Stimulated activated CD8-positive, alpha-beta memory T cell treated with anti-CD3 and anti-CD28 coated beads, Interleukin-4, amount 100 ng/mL, for 24 hours (primary cell): ENCODE data around the gene JADE2.
"Not testable (repeated sequence)": the region's sequence is repeated elsewhere in the genome, so short reads cannot be mapped to it uniquely, and the experiment has no call there.

Source experiments
- DNase-seq: peaks from one replicate; pipeline ENCODE4 v3.0.0-alpha.2; 2020; ENCODE audit warnings: low read depth

Gene JADE2

GRCh38 chr5:134592141-134592746 lies 66.8 kb downstream of the JADE2 start:
- no peak for DNase-seq

DNA sequence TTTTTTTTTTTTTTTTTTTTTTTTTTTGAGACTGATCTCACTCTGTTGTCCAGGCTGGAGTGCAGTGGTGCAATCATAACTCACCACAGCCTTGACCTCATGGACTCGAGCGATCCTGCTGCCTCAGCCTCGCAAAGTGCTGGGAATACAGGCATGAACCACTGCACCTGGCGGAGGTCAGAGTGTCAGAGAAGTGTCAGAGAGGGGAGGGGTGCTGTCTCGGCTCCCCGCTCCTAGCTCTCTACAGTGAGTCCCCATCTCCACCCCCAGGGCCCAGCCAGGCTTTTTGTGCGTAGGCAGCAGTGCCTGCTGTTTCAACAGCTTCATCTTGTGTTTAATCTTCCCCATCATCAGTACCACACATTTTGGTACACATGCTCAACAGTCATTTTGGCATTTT lies 68.9 kb downstream of the JADE2 start:
- no peak for DNase-seq

DNA sequence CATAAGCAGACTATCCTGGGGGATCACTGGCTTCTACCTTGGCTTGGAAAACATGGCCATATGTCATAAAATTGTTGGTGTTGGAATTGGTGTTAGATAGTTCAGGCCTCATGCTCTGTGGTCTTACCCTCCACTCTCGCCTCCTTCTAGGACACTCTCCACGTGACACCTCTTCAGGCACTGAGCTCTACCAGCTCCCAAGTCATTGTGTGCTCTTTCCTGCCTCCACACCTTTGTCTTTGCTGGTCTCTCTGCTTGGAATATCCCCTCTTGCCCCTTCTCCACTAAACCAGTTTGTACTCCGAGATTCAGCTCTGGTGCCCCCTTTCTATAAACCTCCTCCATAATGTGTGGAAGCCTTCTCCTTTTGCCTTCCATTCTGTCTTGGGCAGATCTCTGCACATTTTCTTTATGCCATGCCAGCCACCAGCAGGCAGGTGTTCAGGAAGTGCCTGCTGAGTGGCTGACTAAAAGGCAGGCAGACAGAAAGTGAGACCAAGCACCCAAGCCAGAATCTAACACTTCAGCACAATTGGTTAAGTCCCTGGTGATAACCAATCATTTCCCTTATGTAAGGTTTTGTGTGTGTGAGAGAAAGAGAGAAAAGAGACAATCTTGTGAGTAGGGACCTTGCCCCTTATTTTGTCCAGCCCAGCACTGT lies 69.5 kb downstream of the JADE2 start:
- no peak for DNase-seq

DNA sequence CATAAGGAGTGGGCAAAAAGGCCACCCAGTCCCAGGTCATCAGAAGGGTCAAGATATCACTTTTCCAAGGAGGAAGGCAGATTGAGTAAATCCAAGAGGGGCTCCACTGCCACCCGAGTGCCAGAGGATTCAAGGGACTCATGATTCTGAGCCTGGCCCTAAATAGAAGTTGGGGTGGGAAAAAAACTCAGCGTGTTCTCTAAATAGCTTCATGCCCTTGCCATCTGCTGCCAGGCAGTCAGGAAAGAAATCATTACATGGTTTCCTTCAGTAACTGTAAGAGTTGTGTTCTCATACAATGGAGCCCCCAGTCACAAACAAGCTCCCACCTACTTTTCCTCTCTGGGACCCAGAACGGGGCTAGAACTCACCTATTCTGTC lies 70.0 kb downstream of the JADE2 start:
- no peak for DNase-seq

- not testable (repeated sequence) for DNase-seq
Measured at GRCh38 chr5:134599820-134600219, 74.3 kb downstream of the JADE2 start.

GRCh38 chr5:134600600-134600999 lies 75.1 kb downstream of the JADE2 start:
- no peak for DNase-seq

DNA sequence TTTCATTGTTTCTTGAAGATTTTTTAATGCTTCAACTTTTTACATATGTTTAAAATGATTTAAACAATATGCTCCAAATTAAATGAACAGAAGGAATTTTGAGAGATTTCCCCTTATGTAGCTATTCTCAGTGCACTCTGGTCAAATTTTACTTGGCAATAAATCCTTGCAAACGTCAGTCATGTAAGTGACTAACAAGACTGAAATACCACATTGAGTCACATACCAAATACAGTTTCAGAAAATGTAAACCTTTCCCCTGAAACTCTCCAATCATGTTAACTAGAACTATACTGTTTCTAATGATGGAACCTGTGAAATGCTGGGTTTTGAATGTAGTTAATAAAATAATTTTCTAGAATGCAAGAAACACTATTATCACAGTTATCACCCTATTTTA lies 77.6 kb downstream of the JADE2 start:
- DNase-seq: no peak

DNA sequence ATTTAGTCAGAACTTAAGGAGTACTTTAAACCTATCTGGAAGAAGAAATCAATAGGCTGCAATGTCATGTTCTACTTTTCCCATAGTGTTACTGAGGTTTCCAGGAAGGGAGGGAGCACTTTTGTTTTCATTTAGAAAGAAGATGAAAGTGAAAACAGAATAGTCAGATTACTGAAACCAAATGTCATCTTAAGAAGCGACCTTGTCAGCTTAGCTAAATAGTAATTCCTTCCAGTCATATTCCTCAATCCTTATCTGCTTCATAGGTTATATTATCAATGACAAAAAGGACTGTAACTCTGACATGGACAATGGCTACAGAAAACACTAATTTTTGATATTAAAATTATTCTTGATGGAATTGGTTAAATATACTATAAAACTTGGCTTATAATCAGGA lies 79.4 kb downstream of the JADE2 start:
- no peak for DNase-seq

DNA sequence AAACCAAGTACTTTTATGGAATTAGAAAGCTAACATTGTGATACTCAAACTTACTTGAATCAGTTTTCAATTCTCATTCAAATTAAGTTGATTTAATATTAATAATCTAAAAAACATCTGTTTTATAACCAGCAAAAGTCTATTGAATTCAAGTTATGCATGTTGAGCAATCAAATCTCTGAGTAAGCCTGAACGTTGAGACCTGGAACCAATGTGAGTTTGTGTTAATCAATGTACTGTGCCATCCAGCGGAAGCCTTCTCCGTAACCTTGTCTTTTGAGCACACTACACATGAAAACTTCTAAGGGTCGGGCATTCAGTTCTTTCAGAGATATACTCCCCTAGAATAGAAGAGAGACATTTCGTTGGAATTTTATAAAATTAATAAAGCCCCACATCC lies 81.3 kb downstream of the JADE2 start:
- DNase-seq: no peak

DNA sequence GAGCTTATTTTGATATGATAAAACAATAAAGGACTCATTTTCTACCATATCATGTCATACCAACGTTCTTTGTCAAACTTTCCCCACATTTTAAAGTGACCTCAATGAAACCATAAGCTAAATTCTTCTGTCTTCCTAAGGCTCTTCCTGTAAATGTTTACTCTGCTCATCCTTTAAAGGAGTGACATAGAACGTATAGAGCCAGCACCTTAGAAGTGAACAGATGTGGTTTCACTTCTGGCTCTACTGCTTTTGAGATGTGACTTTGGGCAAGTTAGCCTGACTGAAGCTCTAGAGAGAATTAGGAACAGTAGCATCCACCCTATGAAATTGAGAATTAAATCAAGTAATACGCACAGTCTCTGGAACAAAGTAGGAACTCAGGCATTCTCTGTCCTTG lies 83.1 kb downstream of the JADE2 start:
- DNase-seq: no peak

GRCh38 chr5:134609232-134609851 lies 83.9 kb downstream of the JADE2 start:
- DNase-seq: no peak

DNA sequence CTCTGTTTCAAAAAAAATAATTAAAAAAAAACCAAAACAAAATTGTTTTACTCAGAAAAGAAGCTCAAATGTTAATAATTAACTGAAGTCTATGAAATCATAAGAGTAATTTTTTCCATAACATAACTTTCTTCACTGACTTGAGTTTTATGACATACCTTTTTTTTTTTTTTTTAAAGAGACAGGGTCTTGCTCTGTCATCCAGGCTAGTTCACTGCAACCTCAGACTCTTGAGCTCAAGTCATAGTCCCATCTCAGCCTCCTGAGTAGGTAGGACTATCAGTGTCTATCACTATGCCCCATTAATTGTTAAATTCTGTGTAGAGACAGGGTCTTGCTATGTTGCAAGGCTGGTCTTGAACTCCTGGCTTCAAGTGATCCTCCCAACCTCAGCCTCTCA lies 85.3 kb downstream of the JADE2 start:
- no peak for DNase-seq

- no peak for DNase-seq
Measured at GRCh38 chr5:134611515-134611914, 86.0 kb downstream of the JADE2 start.

GRCh38 chr5:134614450-134615085 lies 89.1 kb downstream of the JADE2 start:
- DNase-seq: no peak

GRCh38 chr5:134620634-134621033 lies 95.2 kb downstream of the JADE2 start:
- DNase-seq: no peak

- no peak for DNase-seq
Measured at GRCh38 chr5:134625559-134625958, 100.1 kb downstream of the JADE2 start.

DNA sequence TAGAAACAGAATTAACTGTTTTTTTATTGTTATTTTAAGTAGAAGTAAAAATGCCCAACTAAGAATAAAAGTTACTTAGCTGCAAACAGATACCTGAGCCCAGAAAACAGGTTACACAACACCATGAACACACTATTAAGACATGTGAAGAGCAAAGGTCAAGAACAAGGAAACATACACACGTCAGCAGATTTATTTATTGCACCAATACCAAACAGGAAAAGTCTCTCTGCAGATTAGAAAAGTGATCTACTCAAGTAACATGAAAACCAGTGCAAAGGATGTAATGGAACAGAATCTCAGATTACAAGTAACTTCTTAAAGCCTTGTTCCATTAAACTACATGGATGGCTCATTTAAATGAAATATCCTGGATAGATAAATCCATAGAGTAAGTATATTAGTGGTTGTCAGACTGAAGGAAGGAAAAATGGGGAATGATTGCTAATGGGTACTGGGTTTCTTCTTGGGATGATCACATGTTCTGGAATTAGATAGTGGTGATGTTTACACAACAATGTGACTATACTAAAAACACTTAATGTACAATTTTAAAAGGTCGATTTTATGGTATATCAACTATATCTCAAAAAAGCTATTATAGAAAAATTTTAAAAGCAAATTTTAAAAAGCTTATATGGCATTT lies 101.0 kb downstream of the JADE2 start:
- DNase-seq: no peak
